Body of pancreas (tissue), 4 donors: Measurements from ENCODE around the gene TTC31.

Experiments
- CTCF ChIP-seq, 7 experiments: fragments of 450-650 bp in 4 of 7; fragments of 200-600 bp in 3 of 7; sonication (generic) in 3 of 7; IDR thresholded peaks; one replicate each; pipeline ENCODE4 v1.5.1; 2016 to 2019; ENCODE audit warnings: antibody characterized with exemption in 7 of 7
- POLR2A ChIP-seq, 3 donors: fragments of 450-650 bp; IDR thresholded peaks; one replicate each; pipeline ENCODE4 v1.6.1; 2016; ENCODE audit warnings: antibody characterized with exemption in 3 of 3, mild to moderate bottlenecking in 2 of 3

GRCh38 chr2:74436848-74437695, 45.8 kb upstream of the TTC31 start:
- no peak for TF ChIP-seq CTCF (IDR thresholded peaks at IDR 0.05)
- TF ChIP-seq POLR2A (IDR thresholded peaks at IDR 0.05): no peak
